Measurements from ENCODE around the gene VEGFA. TPM values are rescaled to one million over a fixed set of nuclear protein-coding genes. Genes with fewer than 3 reads are reported as not detected.

The VEGFA gene
- total RNA-seq, 1 donor from 2014 or later = 267 TPM

DNA sequence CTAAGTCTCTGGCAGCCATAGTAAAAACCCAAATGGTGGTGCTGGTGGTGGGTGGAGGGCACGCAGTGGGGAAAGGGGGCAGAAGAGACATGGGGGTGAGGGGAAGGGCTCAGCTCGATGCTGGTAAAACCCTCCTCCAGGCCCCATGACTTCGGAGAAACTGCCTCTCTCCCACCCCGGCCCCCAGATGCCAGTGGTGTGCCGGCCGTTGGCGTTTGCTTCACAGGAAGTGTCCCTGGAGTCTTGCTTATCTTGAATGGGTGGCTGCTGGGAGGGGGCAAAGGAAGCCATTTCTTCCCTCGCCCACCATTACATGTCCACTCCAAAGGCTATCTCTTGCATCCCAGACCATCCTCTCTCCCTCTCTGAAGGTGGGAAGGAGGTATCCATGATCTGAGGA lies 25.4 kb downstream of the VEGFA start:
- H3K36me3 Mint-ChIP-seq (ENCODE audit: insufficient read depth) = no peaks in the 10 kb centered on the region
- no peaks in the 10 kb centered on the region for H3K9me3 Mint-ChIP-seq (ENCODE audit: low read depth)
- H3K27ac Mint-ChIP-seq = no peak overlapping the region
- no peak overlapping the region for H3K4me3 Mint-ChIP-seq (ENCODE audit: low read depth)
- H3K27me3 Mint-ChIP-seq = no peaks in the 10 kb centered on the region
- no peak for TF ChIP-seq CTCF (IDR thresholded peaks at IDR 0.05; ENCODE audit: unreplicated experiment)
- H3K4me1 Mint-ChIP-seq (ENCODE audit: low read depth) = peaks cover 13% of the 10 kb centered on the region
- DNase-seq (ENCODE audit: low spot score, unreplicated experiment) = no peak

DNA sequence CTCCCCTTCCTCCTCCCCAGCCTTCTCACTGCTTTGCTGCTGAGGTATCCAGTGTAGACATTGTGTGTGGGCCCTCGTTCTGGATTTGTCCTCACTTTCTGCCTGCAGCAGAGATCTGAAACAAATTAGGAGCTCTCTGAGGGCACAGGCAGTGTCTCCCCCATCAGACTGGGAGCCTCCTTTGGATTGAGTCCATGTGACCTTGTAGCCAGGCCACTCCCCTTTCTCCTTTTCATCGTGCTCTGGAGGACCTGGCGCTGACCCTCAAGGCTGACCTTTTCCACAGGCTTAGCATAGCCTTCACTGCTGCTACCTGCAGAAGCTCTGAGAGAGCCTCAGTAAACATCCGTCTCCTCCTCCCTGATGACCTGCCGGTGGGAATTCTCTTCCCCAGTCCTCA lies 26.2 kb downstream of the VEGFA start:
- Mint-ChIP-seq H3K4me3 (ENCODE audit: low read depth) (no peak overlapping the region), H3K27ac (no peak overlapping the region), H3K4me1 (ENCODE audit: low read depth) (peaks cover 16% of the 10 kb centered on the region), H3K27me3 (no peaks in the 10 kb centered on the region), H3K36me3 (ENCODE audit: insufficient read depth) (no peaks in the 10 kb centered on the region), H3K9me3 (ENCODE audit: low read depth) (no peaks in the 10 kb centered on the region)
- TF ChIP-seq CTCF (IDR thresholded peaks at IDR 0.05; ENCODE audit: unreplicated experiment) = no peak
- DNase-seq (ENCODE audit: low spot score, unreplicated experiment) = no peak

- H3K9me3 Mint-ChIP-seq (ENCODE audit: low read depth) = no peaks in the 10 kb centered on the region
- H3K36me3 Mint-ChIP-seq (ENCODE audit: insufficient read depth) = no peaks in the 10 kb centered on the region
- peaks cover 21% of the 10 kb centered on the region for H3K4me1 Mint-ChIP-seq (ENCODE audit: low read depth)
- no peaks in the 10 kb centered on the region for H3K27me3 Mint-ChIP-seq
- no peak for DNase-seq (ENCODE audit: low spot score, unreplicated experiment)
- H3K27ac Mint-ChIP-seq = no peak overlapping the region
- TF ChIP-seq CTCF (IDR thresholded peaks at IDR 0.05; ENCODE audit: unreplicated experiment) = no peak
- no peak overlapping the region for H3K4me3 Mint-ChIP-seq (ENCODE audit: low read depth)
Measured at GRCh38 chr6:43796903-43797890, 27.2 kb downstream of the VEGFA start.

DNA sequence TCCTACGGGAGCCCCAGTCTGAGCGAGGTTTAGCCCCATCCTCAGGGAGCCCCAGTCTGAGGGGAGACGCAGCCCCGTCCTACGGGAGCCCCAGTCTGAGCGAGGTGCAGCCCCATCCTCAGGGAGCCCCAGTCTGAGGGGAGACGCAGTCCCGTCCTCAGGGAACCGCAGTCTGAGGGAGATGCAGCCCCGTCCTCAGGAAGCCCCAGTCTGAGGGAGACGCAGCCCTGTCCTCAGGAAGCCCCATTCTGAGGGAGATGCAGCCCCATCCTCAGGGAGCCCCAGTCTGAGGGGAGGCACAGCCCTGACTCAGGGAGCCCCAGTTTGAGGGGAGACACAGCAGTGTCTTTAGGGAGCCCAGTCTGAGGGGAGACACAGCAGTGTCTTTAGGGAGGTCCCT lies 27.9 kb downstream of the VEGFA start:
- no peak for TF ChIP-seq CTCF (IDR thresholded peaks at IDR 0.05; ENCODE audit: unreplicated experiment)
- H3K4me3 Mint-ChIP-seq (ENCODE audit: low read depth) = no peak overlapping the region
- no peaks in the 10 kb centered on the region for H3K9me3 Mint-ChIP-seq (ENCODE audit: low read depth)
- H3K27me3 Mint-ChIP-seq = no peaks in the 10 kb centered on the region
- H3K4me1 Mint-ChIP-seq (ENCODE audit: low read depth) = peaks cover 28% of the 10 kb centered on the region
- DNase-seq (ENCODE audit: low spot score, unreplicated experiment) = no peak
- H3K36me3 Mint-ChIP-seq (ENCODE audit: insufficient read depth) = no peaks in the 10 kb centered on the region
- no peak overlapping the region for H3K27ac Mint-ChIP-seq

GRCh38 chr6:43798688-43799444 lies 28.9 kb downstream of the VEGFA start:
- TF ChIP-seq CTCF (IDR thresholded peaks at IDR 0.05; ENCODE audit: unreplicated experiment) = no peak
- Mint-ChIP-seq H3K36me3 (ENCODE audit: insufficient read depth) (no peaks in the 10 kb centered on the region), H3K4me1 (ENCODE audit: low read depth) (peaks cover 35% of the 10 kb centered on the region), H3K9me3 (ENCODE audit: low read depth) (no peaks in the 10 kb centered on the region), H3K27me3 (no peaks in the 10 kb centered on the region), H3K27ac (peak overlapping the region; percentile 81), H3K4me3 (ENCODE audit: low read depth) (no peak overlapping the region)
- DNase-seq (ENCODE audit: low spot score, unreplicated experiment) = no peak
